ENCODE results near the gene PRIMA1. TPM values are rescaled to one million over a fixed set of nuclear protein-coding genes. Genes with fewer than 3 reads are reported as not detected.

PRIMA1 gene
- total RNA-seq, 6 donors from 2014 or later = under 0.01 to 1.8 (median 0.62) TPM

- Histone ChIP-seq H3K36me3 (no peaks in the 10 kb centered on the region), H3K4me1 (no peaks in the 10 kb centered on the region), H3K4me3 (no peak overlapping the region), H3K27ac (no peak overlapping the region), H3K9me3 (no peaks in the 10 kb centered on the region), H3K27me3 (no peaks in the 10 kb centered on the region)
- ATAC-seq (ENCODE audit: low FRiP score in 2 of 2) (no peak), DNase-seq (no peak)
- TF ChIP-seq POLR2AphosphoS5 (IDR thresholded peaks at IDR 0.05) (no peak), CTCF (IDR thresholded peaks at IDR 0.05) (no peak), EP300 (IDR thresholded peaks at IDR 0.05) (no peak), POLR2A (IDR thresholded peaks at IDR 0.05) (no peak)
- whole genome bisulfite sequencing, 2 donors = 61 to 76% methylated on average over 6 of the region's 6 CpGs
These were observed 94.4 kb downstream of the PRIMA1 start for GRCh38 chr14:93693914-93694313.

GRCh38 chr14:93691042-93691780 is 97.1 kb downstream of the PRIMA1 start:
- Histone ChIP-seq H3K4me1 (no peaks in the 10 kb centered on the region), H3K4me3 (no peak overlapping the region), H3K36me3 (no peaks in the 10 kb centered on the region), H3K27me3 (no peaks in the 10 kb centered on the region), H3K9me3 (no peaks in the 10 kb centered on the region), H3K27ac (no peak overlapping the region)
- ATAC-seq (ENCODE audit: low FRiP score in 2 of 2) = no peak
- WGBS, 2 donors = 85 to 90% methylated on average over 15 to 16 of the region's 16 CpGs
- no peak for DNase-seq
- no peak for TF ChIP-seq EP300 (IDR thresholded peaks at IDR 0.05)
- TF ChIP-seq CTCF (IDR thresholded peaks at IDR 0.05) = no peak
- TF ChIP-seq POLR2A (IDR thresholded peaks at IDR 0.05) = no peak
- TF ChIP-seq POLR2AphosphoS5 (IDR thresholded peaks at IDR 0.05) = no peak

GRCh38 chr14:93690146-93690545 is 98.1 kb downstream of the PRIMA1 start:
- no peak for TF ChIP-seq POLR2AphosphoS5 (IDR thresholded peaks at IDR 0.05)
- no peak for TF ChIP-seq EP300 (IDR thresholded peaks at IDR 0.05)
- no peak for TF ChIP-seq CTCF (IDR thresholded peaks at IDR 0.05)
- no peak for TF ChIP-seq POLR2A (IDR thresholded peaks at IDR 0.05)
- Histone ChIP-seq H3K27me3 (no peaks in the 10 kb centered on the region), H3K27ac (no peak overlapping the region), H3K4me1 (no peaks in the 10 kb centered on the region), H3K9me3 (no peaks in the 10 kb centered on the region), H3K4me3 (no peak overlapping the region), H3K36me3 (no peaks in the 10 kb centered on the region)
- WGBS, 2 donors = 65 to 67% methylated on average over 6 of the region's 6 CpGs
- no peak for DNase-seq
- ATAC-seq (ENCODE audit: low FRiP score in 2 of 2) = no peak

GRCh38 chr14:93688820-93689219 is 99.5 kb downstream of the PRIMA1 start:
- DNase-seq (no peak), ATAC-seq (ENCODE audit: low FRiP score in 2 of 2) (no peak)
- H3K27me3 ChIP-seq = no peaks in the 10 kb centered on the region
- no peak for TF ChIP-seq POLR2A (IDR thresholded peaks at IDR 0.05)
- TF ChIP-seq CTCF (IDR thresholded peaks at IDR 0.05) = no peak
- TF ChIP-seq EP300 (IDR thresholded peaks at IDR 0.05) = no peak
- no peak for TF ChIP-seq POLR2AphosphoS5 (IDR thresholded peaks at IDR 0.05)
- H3K9me3 ChIP-seq = no peaks in the 10 kb centered on the region
- WGBS, 2 donors = 55 to 63% methylated on average over 4 of the region's 4 CpGs
- no peak overlapping the region for H3K4me3 ChIP-seq
- no peaks in the 10 kb centered on the region for H3K4me1 ChIP-seq
- no peaks in the 10 kb centered on the region for H3K36me3 ChIP-seq
- no peak overlapping the region for H3K27ac ChIP-seq

GRCh38 chr14:93688239-93688666 is 100.0 kb downstream of the PRIMA1 start:
- H3K27me3 ChIP-seq = no peaks in the 10 kb centered on the region
- DNase-seq (no peak), ATAC-seq (ENCODE audit: low FRiP score in 2 of 2) (no peak)
- TF ChIP-seq POLR2AphosphoS5 (IDR thresholded peaks at IDR 0.05) (no peak), EP300 (IDR thresholded peaks at IDR 0.05) (no peak), POLR2A (IDR thresholded peaks at IDR 0.05) (no peak), CTCF (IDR thresholded peaks at IDR 0.05) (no peak)
- H3K27ac ChIP-seq = no peak overlapping the region
- H3K36me3 ChIP-seq = no peaks in the 10 kb centered on the region
- no peaks in the 10 kb centered on the region for H3K4me1 ChIP-seq
- WGBS, 2 donors = 31 to 37% methylated on average over 5 of the region's 5 CpGs
- H3K9me3 ChIP-seq = no peaks in the 10 kb centered on the region
- no peak overlapping the region for H3K4me3 ChIP-seq
